HG02884 (cell line): ENCODE results near the gene BMPR1B.

Source experiments
- ATAC-seq: cut with Tn5 transposase; IDR thresholded peaks from one replicate; pipeline ENCODE4 v1.9.1; 2021; ENCODE audit warnings: mild to moderate bottlenecking, moderate library complexity; ENCODE audit not compliant: unreplicated experiment

The BMPR1B gene

DNA sequence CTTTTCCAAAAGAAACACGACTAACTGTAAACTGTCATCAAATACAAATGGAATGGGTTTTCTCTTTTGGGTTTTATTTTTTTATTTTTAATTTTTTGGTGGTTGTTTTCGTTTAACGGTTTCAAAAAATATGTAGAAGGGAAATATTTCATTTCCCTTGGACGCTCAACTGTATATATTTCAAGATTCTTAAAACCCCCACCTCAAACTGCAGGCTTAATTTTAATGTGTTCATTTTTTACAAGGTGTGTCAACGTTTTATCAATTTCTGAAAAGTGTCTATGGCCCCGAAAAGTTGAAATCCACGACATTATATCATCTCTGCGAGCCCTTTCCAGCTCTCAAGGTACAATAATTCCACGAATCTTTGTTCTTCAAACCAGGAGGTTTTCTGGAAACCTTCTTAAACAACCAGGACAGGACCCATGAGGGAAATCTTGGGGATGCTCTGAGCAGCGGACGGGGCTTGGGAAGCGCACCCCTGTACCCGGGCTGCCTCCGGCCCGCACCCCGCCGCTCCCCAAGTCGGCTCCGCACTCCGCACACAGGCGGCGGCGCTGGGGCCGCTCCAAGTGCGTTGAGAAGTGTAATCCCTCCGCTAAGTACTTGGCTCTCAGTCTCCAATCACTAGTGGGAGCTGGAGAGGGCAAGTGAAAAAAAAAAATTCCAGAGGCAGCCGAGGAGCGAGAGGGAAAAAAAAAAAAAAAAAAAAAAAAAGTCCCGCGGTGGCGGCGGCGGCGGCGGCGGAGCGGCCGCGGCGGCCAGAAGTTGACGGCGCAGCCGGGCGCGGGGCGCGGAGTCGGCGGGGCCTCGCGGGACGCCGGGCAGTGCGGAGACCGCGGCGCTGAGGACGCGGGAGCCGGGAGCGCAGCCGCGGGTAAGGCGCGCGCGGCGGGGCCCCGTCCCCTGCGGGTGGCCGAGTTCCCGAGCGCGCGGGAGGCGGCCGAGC is at the start of gene BMPR1B:
Gene BMPR1B (plus strand): TSS at position 764 of the 949 bp plus-strand sequence. CDS start 346,470 bp downstream, outside the sequence.
- no peak for ATAC-seq

DNA sequence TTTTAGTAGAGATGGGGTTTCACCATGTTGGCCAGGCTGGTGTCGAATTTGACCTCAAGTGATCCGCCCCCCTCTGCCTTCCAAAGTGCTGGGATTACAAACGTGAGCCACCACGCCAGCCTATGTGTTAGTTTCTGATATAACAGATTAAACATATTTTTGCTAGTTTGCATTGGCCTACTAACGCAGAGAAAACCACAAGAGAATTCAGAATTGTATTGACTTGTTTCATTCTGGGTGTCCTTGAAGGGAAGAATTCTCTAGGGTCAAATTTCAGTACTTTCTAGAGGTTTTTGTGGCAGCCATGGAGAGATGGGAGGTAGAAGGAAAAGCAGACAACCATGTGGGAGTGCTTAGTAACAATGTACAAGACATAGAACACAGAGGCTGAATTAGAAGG is 46.1 kb upstream of the BMPR1B start:
- no peak for ATAC-seq

- no peak for ATAC-seq
Measured at GRCh38 chr4:94714365-94715160, 43.2 kb upstream of the BMPR1B start.

DNA sequence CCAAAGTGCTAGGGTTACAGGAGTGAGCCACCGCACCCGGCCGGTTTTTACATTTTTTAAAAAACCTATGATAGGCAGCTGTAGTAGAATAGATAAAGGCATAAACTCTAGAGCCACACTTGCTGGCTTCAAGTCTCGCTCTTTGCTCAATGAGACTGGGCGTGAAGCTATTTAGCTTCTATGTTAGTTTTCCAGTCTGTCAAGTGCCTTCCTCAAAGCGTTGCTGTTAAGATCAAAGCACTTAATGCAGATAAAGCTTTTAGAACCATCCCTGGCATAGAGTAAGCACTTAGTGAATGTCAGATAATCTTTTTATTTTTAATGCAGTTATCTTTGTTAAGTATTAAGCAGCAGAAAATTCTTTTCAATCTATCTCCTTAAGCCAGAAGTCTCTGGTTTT is 42.0 kb upstream of the BMPR1B start:
- no peak for ATAC-seq

DNA sequence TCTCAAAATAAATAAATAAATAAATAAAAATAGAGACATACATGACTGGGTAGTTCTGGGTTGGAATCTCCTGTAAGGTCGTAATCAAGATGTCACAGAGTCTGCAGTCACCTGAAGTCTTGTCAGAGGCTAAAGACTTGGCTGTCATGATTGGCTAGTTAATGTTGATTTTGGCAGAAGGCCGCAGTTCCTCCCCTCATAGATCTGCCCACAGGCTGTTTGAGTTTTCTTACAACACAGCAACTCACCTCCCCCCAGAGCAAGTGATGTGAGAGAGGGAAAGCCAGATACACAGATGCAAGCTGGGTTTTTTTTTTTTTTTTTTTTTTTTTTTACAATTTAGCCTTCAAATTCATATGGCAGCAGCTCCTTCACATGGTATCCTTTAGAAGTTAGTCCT is 36.4 kb upstream of the BMPR1B start:
- ATAC-seq = no peak

DNA sequence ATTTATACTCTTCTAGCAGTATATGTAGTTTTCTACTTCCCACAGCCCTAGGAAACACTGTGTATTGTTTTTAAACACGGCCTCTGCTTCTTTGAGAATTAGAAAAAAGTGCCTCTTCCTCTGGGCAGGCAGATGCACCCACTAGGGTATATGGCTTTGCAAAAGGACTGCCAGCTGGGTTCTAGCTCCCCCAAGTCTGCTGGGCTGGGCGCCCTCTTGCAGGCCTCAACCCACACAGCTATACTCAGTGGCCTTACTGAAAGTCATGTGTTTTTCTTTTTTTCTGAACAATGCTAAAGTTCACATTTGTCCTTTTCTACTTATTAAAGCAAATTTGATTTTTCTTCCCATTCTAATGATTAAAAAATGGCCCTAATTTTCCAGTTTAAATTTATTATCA is 35.5 kb upstream of the BMPR1B start:
- ATAC-seq = no peak

GRCh38 chr4:94722748-94723147 is 35.0 kb upstream of the BMPR1B start:
- no peak for ATAC-seq

- no peak for ATAC-seq
Measured at GRCh38 chr4:94724016-94724790, 33.6 kb upstream of the BMPR1B start.

DNA sequence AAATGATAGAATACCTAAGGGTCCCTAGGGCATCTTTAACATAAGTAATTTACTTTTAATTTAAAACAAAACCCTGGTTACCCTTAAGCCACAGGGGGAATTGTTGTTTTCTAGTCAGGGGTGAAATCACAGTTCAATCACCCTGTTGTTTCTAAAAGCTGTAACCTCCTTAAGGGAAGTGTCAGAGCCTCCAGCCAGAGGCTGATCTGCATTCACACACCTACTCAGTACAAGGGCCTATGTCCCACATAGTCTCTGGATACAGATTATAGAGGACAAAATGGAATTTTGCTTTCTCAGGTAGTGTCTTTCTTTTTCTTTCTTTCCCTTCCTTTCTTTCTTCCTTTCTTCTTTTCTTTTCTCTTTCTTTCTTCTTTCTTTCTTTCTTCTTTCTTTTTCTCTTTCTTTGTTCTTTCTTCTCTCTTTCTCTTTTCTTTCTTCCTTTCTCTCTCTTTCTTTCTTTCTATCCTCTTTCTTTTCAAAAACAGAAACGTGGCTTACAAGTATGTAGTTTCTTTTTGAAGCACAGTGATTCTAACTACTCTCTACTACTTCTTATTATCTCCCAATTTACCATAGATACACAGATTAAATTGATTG is 31.1 kb upstream of the BMPR1B start:
- no peak for ATAC-seq

DNA sequence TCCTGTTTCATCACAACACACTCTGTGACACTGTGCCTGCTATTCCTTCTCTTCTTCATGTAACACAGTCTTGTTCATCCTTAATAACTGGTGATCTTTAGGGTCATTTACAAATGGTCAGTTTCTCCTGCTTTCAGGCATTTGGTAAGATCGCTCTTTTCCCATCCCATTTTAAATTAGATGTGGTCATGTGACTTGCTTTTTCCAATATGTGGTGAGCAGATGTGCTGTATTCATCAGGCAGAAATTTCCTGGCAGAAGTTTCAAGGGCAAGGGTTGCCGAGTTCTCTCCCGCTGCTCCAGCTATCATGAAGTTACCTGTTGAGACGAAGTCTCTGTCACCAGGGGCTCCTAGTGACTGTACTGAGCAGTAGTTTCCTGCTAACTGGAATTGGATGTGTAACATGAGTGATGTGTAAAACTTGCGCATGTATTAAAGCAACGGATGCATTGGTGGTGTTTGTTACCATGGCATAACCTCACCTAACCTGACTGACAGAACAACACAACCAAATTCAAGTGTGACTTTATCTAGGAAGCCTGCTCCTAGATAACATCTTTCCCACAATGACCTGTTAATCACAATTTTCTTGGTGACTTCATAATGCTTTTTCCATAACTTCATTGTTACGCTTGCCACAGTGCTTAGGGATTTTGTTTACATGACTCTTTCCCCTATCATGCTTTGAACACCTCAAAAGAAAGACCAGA is 29.5 kb upstream of the BMPR1B start:
- no peak for ATAC-seq

DNA sequence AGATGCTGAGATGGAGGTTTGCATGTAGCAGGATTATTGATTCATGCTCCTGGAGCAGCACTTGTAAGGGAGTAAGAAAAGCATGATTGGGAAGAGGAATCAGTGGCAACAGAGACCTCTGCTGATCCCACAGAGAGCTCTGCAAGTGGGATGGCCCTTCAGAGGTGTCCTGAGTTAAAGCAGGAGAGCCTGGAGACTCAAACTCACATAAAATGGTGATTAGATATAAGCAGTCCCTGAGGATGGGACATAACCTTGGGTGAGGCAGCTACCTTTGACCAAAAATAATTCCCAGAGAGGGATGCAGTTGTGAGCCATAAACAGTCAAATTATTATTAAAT is 25.4 kb upstream of the BMPR1B start:
- ATAC-seq = no peak

GRCh38 chr4:94739741-94740140 is 18.0 kb upstream of the BMPR1B start:
- ATAC-seq = no peak

GRCh38 chr4:94741304-94741703 is 16.5 kb upstream of the BMPR1B start:
- no peak for ATAC-seq

DNA sequence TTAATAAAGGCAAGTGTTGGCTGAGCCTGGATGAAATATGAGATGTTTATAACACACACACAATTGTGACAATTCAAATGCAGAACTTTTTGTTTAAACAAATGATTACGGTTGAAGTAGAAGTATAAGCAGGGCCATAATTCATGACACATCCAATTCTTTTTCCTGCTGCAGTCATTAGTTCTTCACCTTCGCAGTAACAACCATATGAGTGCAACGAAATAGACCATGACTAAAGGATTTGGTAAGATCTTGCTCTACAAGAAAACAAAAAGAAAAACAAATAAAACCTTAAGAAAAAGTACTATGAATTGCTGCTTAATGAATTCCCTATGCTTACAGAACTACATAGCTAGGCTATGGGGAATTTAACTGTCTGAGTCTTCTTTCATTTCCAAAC is 13.9 kb upstream of the BMPR1B start:
- ATAC-seq = no peak

GRCh38 chr4:94744850-94745249 is 12.9 kb upstream of the BMPR1B start:
- no peak for ATAC-seq

- no peak for ATAC-seq
Measured at GRCh38 chr4:94746746-94747145, 11.0 kb upstream of the BMPR1B start.

GRCh38 chr4:94758141-94758699 is 465 bp downstream of the BMPR1B start:
- no peak for ATAC-seq

DNA sequence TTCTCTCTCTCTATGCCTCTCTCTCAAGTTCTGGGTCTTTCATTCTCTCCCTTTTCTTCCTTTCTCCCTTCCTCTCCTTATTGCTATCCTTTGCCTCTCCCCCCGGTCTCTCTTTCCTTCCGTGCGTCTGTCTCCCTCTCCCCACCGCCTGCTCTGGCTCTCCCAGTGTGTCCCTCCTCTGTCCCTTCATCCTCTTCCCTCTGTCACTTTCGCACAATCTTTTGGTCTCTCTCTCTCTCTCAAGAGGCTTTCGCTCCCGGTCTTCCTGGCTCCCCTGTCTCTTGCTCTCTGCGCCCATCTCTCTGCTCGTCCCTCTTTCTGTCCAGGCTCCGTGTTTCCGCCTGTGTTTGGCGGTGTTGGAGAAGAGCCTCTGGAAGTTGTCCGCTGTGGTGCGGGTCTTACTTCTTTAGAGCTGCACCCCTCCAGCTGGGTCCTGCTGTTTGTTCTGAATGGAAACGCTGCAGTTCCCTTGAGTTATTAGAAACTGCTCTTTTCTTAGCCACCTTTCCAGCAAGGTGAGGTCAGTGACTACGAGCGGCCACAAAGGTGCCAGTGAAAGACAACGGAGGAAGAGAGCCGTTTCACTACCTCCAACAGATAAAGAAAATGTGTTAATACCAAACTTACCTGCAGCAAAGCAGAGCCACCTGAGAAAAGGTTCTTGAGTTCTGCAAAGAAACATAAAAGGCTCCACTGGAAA is 1.1 kb downstream of the BMPR1B start:
- ATAC-seq = no peak

DNA sequence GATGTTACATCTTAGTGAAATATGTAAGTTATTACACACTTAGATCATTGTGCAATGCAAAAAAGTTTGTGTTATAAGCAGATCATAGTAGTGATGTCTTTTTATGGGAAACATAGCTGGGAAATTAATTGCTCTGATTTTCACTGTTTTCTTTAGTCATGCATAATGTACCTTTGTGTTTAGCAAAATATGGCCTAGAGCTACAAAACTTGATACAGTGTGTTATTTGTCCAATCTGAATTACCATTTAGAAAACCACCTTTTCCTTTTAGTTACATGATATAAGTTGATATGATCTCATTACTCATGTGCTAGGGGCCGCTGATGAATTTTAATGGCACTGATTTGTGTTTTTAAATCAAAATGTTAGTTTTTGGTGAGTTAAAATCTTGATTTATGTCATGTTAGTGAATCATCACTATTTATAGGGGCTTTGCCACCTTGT is 2.0 kb downstream of the BMPR1B start:
- ATAC-seq = no peak
